ENCODE results near the gene ADARB2.
A peak's percentile ranks its signal among the peaks of the same experiment; 100 is the strongest.

ADARB2 gene

GRCh38 chr10:1736972-1737221 lies 428 bp downstream of the ADARB2 start:
- H3K4me3 ChIP-seq (ENCODE audit: low read depth, low read length) = peak overlapping the region; percentile 58
- no peak for DNase-seq (ENCODE audit: low read depth)
- TF ChIP-seq CTCF (IDR thresholded peaks at IDR 0.05; ENCODE audit: low read depth, low read length, missing control alignments) = no peak

GRCh38 chr10:1736144-1736971 lies 967 bp downstream of the ADARB2 start:
- DNase-seq (ENCODE audit: low read depth) = no peak
- H3K4me3 ChIP-seq (ENCODE audit: low read depth, low read length) = peak overlapping the region; percentile 58

GRCh38 chr10:1735562-1735961 lies 1.8 kb downstream of the ADARB2 start:
- peak overlapping the region; percentile 58; the same call in 1 of the 2 replicates for H3K4me3 ChIP-seq (ENCODE audit: low read depth, low read length)
- no peak for DNase-seq (ENCODE audit: low read depth)
- no peak for TF ChIP-seq CTCF (IDR thresholded peaks at IDR 0.05; ENCODE audit: low read depth, low read length, missing control alignments)

More at GRCh38 chr10:1736144-1736971, 967 bp downstream of the ADARB2 start:
- TF ChIP-seq CTCF (IDR thresholded peaks at IDR 0.05; ENCODE audit: low read depth, low read length, missing control alignments) = no peak

DNA sequence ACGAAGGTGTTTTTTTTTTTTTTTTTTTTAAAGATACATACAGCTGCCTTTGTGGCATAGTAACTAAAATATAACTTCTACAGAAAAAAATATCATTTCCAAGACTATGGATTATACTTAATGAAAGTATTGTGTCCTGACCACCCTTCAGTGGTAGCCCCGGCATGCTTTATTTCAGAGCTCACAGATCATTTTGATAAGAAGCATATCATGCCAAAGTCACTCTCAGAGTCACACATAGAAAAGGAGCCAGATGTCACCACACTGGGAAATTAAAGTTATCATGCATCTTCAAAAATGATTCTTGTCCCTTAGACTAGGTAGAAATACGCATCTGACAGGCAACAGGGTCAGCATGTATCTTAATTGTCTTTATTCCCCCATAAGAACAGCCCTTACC lies 3.0 kb downstream of the ADARB2 start:
- DNase-seq (ENCODE audit: low read depth) = no peak
- no peak for TF ChIP-seq CTCF (IDR thresholded peaks at IDR 0.05; ENCODE audit: low read depth, low read length, missing control alignments)
- H3K4me3 ChIP-seq (ENCODE audit: low read depth, low read length) = no peak overlapping the region

- H3K4me3 ChIP-seq (ENCODE audit: low read depth, low read length) = no peak overlapping the region
Observed at GRCh38 chr10:1733720-1734119, 3.6 kb downstream of the ADARB2 start.

DNA sequence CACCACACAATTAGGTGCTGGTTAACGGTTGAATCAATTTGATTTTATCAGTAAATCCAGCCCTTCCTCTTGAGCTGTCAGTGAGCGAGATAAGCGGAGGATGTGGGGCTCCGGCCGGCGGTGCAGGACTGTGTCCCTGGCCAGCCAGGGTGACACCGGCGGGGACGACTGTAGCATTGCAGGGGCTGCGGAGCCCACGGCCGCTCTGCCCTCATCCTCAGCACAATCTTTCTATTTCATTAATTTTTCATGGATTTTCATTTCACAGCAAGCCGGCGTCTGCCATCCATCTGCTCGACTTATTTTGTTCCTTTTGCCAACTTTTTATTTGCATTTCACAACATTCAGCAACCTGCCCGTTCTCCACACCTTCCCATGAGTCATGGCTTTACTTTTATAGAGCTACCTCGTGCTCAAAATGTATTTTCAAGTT lies 4.7 kb downstream of the ADARB2 start:
- DNase-seq (ENCODE audit: low read depth) = no peak
- H3K4me3 ChIP-seq (ENCODE audit: low read depth, low read length) = no peak overlapping the region
- TF ChIP-seq CTCF (IDR thresholded peaks at IDR 0.05; ENCODE audit: low read depth, low read length, missing control alignments) = no peak

More at GRCh38 chr10:1733720-1734119, 3.6 kb downstream of the ADARB2 start:
- TF ChIP-seq CTCF (IDR thresholded peaks at IDR 0.05; ENCODE audit: low read depth, low read length, missing control alignments) = no peak
- no peak for DNase-seq (ENCODE audit: low read depth)

DNA sequence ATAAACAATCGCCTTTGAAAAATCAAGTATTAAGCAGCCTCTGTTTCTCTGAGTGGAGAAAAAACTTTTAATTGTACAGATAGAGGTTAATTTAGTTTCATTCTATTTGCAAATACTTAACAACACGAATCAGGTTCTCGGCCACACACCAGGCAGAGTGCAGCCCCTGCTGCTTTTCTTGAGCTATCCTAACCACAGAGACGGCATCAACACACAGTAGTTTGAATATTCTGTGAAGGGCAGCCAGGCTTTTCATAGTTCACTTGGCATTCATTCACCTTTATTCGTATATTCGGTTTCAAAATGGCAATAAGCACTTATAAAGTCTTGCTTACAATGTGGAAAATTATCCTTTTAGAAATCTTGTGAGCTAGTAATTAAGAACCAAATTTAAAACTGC lies 5.7 kb downstream of the ADARB2 start:
- no peak for TF ChIP-seq CTCF (IDR thresholded peaks at IDR 0.05; ENCODE audit: low read depth, low read length, missing control alignments)
- DNase-seq (ENCODE audit: low read depth) = no peak
- H3K4me3 ChIP-seq (ENCODE audit: low read depth, low read length) = no peak overlapping the region

Measured in GM12864 (cell line).